Activated CD4-positive, alpha-beta memory T cell treated with anti-CD3 and anti-CD28 coated beads, Interleukin-2, amount 10 ng/mL, durations not matched to agents 7 days and 5 days (primary cell): ENCODE data around the gene CCNI. TPM values are rescaled to one million over a fixed set of nuclear protein-coding genes. Genes with fewer than 3 reads are reported as not detected.

Experiments used
- CTCF ChIA-PET: fragments of 350-600 bp; sonication (Branson Sonifier 250); formaldehyde crosslinking; loops from one replicate; lab custom pipeline; 2021; ENCODE audit warnings: antibody characterized with exemption, inconsistent platforms; lab: Charles Lee
- POLR2A ChIA-PET: fragments of 350-600 bp; sonication (Branson Sonifier 250); formaldehyde crosslinking; loops from one replicate; lab custom pipeline; 2021; ENCODE audit warnings: antibody characterized with exemption; lab: Charles Lee
- DNase-seq: peaks from one replicate; pipeline ENCODE4 v3.0.0-alpha.2; 2020
- H3K27ac Mint-ChIP-seq: one replicate; pipeline ENCODE4 v1.8.0; 2021; ENCODE audit warnings: mild to moderate bottlenecking, mixed read lengths
- H3K27me3 Mint-ChIP-seq: one replicate; pipeline ENCODE4 v1.8.0; 2021; ENCODE audit warnings: mixed read lengths
- H3K36me3 Mint-ChIP-seq: one replicate; pipeline ENCODE4 v1.8.0; 2021; ENCODE audit warnings: low read depth, mixed read lengths
- H3K4me1 Mint-ChIP-seq: one replicate; pipeline ENCODE4 v1.8.0; 2021; ENCODE audit warnings: mixed read lengths
- H3K4me3 Mint-ChIP-seq: one replicate; pipeline ENCODE4 v1.8.0; 2021; ENCODE audit warnings: mild to moderate bottlenecking, mixed read lengths
- H3K9me3 Mint-ChIP-seq: one replicate; pipeline ENCODE4 v1.8.0; 2021; ENCODE audit warnings: mixed read lengths
- total RNA-seq, 2 experiments: library from RNA; stranded (reverse); gene quantifications; one replicate each; pipeline ENCODE4 v1.2.3, GENCODE V29; 2021

The CCNI gene
- total RNA-seq, 2 experiments from 2014 or later = 244 to 246 TPM

DNA sequence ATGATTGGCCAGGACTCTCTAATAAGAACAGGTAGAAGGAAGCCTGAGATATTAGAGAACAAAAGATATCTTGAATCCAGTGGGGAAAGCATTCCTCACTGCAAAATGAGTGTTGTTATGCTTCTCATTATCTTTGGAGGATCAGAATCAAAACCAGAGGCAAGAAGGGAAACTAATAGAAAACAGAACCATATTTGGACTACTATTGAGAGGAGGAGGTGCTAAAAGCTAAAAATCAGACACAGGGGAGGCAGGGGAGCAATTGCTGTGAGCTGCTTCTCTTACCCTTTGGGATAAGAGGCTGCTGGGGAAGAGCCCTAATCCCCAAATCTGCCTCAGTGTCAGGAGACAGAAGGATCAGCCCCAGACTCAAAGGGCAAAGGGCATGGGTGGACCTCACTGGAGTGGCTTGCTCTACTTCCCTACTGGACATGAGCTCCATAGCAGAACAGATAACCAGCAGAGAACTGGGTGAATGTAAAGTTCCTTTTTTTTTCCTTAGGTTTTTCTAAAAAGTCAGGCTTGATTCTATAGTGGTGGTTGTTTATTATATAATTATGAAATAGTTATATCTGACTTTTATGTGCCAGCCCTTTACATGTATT lies 66.2 kb downstream of the CCNI start:
- H3K27ac Mint-ChIP-seq = no peak overlapping the region
- no peak for DNase-seq
- ChIA-PET CTCF (interaction anchor here (0.6 kb wide), 1 partner anchor 51 kb away, joined by 3 read pairs; no protein-coding TSS in a partner anchor), POLR2A (no interaction called here)
- H3K9me3 Mint-ChIP-seq = no peaks in the 10 kb centered on the region
- peaks cover 3% of the 10 kb centered on the region for H3K27me3 Mint-ChIP-seq
- peaks cover 20% of the 10 kb centered on the region for H3K36me3 Mint-ChIP-seq
- H3K4me1 Mint-ChIP-seq = peaks cover 42% of the 10 kb centered on the region
- H3K4me3 Mint-ChIP-seq = no peak overlapping the region

DNA sequence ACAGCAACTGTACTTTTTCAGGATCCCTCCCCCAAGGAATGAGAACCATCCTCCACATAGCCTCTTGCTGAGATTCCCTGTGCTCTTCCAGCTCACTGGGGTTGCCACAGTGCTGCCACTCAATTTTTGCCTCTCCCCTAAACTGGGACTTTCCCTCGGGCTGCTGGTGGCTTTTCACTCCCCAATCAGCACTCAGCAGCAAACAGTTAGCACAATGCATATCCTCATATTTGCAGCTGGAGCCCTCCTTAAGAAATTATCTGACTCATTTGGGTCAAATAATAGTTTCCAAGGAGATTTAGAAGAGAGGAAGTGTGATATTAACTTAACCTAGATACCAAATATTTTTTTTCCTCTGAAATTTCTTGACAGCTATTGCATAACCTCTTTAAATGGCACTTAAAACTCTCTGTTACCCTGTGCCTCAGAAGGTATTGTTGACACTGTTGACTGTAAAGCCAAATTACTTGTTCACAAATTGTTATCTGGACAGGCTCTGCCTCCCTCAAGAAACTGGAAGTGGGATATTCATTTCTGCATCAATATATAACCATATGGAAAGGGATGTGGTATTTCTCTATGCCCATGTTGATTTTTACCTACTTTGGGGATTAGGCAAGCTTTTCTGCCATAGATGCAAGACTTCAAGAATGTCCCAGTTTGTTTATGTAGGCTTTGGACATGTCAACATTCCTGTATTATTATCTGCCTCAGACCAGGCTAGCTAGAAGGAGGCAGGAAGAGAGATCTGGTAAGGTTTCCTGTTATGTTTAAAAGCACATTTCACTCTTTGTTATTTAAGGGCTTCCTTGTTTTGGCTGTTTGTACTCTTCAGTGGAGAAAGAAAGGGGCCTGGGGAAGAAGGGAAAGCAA lies 68.2 kb downstream of the CCNI start:
- peaks cover 18% of the 10 kb centered on the region for H3K36me3 Mint-ChIP-seq
- peaks cover 36% of the 10 kb centered on the region for H3K4me1 Mint-ChIP-seq
- DNase-seq = no peak
- ChIA-PET POLR2A (interaction anchor here (0.8 to 1.2 kb wide), 2 partner anchors 12 to 69 kb away, joined by 3 read pairs; no protein-coding TSS in a partner anchor), CTCF (no interaction called here)
- H3K4me3 Mint-ChIP-seq = no peak overlapping the region
- peaks cover 3% of the 10 kb centered on the region for H3K27me3 Mint-ChIP-seq
- peak overlapping the region; percentile 10 for H3K27ac Mint-ChIP-seq
- no peaks in the 10 kb centered on the region for H3K9me3 Mint-ChIP-seq

DNA sequence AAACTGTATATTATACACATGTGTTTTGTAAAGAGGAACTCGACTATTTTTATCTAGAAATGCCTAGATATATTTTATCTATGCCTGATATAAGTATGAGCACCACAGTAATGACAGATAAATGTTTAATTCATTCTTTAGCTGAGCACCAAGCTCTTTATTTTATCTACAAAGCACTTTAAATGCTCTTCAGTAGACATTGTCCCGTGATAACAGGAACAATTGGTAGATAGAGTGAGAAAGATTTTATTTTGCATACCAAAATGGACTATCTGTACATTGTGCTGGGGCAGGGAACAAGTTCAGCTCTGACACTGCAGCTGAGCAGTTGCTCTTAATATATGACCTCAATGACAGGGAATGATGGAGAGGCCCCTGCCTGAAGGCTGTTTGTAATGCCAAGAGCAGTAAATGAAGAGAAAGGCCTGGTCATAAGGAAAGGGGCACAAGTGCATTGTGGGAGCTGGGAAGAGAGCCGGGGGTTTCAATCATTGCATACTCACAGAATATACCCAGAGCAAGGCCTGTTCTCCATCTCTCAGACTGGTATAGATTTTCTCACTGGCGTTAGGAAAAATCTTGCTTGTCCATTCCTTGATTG lies 68.9 kb downstream of the CCNI start:
- POLR2A ChIA-PET = interaction anchor here (1.2 kb wide), 1 partner anchor 70 kb away, joined by 3 read pairs; no protein-coding TSS in a partner anchor
- H3K4me3 Mint-ChIP-seq = no peak overlapping the region
- H3K27me3 Mint-ChIP-seq = peaks cover 3% of the 10 kb centered on the region
- DNase-seq = no peak
- H3K27ac Mint-ChIP-seq = no peak overlapping the region
- H3K36me3 Mint-ChIP-seq = peaks cover 18% of the 10 kb centered on the region
- H3K9me3 Mint-ChIP-seq = no peaks in the 10 kb centered on the region
- peaks cover 35% of the 10 kb centered on the region for H3K4me1 Mint-ChIP-seq
- CTCF ChIA-PET = no interaction called here

DNA sequence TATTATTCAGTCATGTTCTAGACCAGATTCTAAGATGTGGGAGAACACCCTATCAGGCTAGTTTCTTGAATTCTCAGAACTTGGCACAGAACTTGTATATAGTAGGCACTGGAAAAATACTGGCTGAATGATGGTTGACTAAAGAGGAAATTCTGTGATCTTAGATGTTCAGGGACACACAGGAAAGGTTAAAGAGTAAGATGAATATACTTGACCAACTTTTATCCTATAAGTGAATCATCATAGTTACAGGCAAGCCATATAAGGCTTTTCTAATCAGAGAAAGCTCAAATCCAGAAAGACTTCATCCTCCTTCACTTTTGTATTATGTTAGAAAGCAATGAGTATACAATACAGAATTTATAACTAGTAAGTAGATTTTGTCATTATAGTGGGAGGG lies 72.4 kb downstream of the CCNI start:
- ChIA-PET POLR2A (interaction anchor here (0.7 kb wide), 1 partner anchor 8 kb away, joined by 3 read pairs; no protein-coding TSS in a partner anchor), CTCF (interaction anchor here (1.2 kb wide), 1 partner anchor 20 kb away, joined by 3 read pairs; no protein-coding TSS in a partner anchor)
- Mint-ChIP-seq H3K36me3 (peaks cover 14% of the 10 kb centered on the region), H3K9me3 (no peaks in the 10 kb centered on the region), H3K4me1 (peaks cover 20% of the 10 kb centered on the region), H3K27me3 (no peaks in the 10 kb centered on the region), H3K27ac (no peak overlapping the region), H3K4me3 (no peak overlapping the region)
- DNase-seq = no peak

DNA sequence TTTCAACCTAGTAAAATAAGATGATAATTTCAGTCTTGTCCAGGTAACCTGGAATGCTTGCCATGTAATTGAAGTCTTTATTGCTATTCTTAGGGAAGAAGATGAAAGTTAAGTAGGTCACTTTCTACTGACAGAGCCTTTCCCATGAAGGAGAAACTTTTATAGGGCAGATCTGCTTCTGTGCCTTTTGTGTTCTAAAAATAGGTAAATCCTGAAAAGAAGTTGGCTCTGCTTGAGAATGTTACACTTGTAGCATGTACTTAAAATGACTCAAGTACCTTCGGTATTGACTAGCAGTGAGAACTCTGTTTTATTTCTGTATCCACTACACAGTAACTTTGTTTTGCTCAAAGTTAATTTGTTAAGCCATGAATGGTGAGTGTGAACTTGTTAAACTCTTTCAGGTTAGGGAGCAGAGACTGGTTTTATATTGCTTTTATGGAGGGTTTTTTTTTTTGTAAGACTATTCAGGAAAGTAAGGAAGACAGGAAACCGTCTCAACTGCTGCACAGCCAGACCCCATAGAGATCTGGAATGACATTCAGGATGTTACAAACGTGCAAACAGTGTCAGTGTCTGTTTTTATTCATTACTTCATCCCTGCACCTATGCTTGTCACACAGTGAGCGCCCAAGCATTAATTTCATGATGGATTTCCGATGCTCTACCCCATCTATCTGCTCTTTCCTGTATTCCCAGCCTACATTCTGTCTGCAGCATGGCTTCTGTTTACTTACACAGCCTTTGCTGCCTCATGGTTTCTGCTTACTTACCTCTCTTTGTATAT lies 73.3 kb downstream of the CCNI start:
- no peaks in the 10 kb centered on the region for H3K27me3 Mint-ChIP-seq
- peaks cover 11% of the 10 kb centered on the region for H3K4me1 Mint-ChIP-seq
- CTCF ChIA-PET = no interaction called here
- H3K9me3 Mint-ChIP-seq = no peaks in the 10 kb centered on the region
- POLR2A ChIA-PET = no interaction called here
- H3K27ac Mint-ChIP-seq = no peak overlapping the region
- no peak for DNase-seq
- H3K36me3 Mint-ChIP-seq = peaks cover 12% of the 10 kb centered on the region
- H3K4me3 Mint-ChIP-seq = no peak overlapping the region

DNA sequence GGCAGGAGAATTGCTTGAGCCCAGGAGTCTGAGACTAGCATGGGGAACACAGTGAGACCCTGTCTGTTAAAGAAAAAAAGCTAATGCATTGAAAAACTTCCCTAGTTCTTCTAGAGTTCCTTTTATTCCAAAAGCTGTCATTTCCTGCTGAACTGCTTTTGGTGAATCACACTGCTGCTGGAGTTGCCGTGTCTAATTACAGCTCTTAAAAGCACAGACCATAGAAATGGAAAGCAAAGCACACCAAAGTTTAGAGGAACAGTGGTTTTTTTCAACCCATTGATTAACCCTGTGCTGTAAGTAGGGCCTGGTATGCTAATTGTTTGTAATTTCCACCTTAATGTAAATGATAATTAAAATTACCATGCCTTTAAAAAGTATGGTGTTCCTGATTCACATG lies 73.9 kb downstream of the CCNI start:
- H3K27ac Mint-ChIP-seq = no peak overlapping the region
- ChIA-PET POLR2A (no interaction called here), CTCF (no interaction called here)
- no peaks in the 10 kb centered on the region for H3K9me3 Mint-ChIP-seq
- H3K4me1 Mint-ChIP-seq = peaks cover 5% of the 10 kb centered on the region
- peaks cover 14% of the 10 kb centered on the region for H3K36me3 Mint-ChIP-seq
- H3K4me3 Mint-ChIP-seq = no peak overlapping the region
- no peak for DNase-seq
- H3K27me3 Mint-ChIP-seq = no peaks in the 10 kb centered on the region

DNA sequence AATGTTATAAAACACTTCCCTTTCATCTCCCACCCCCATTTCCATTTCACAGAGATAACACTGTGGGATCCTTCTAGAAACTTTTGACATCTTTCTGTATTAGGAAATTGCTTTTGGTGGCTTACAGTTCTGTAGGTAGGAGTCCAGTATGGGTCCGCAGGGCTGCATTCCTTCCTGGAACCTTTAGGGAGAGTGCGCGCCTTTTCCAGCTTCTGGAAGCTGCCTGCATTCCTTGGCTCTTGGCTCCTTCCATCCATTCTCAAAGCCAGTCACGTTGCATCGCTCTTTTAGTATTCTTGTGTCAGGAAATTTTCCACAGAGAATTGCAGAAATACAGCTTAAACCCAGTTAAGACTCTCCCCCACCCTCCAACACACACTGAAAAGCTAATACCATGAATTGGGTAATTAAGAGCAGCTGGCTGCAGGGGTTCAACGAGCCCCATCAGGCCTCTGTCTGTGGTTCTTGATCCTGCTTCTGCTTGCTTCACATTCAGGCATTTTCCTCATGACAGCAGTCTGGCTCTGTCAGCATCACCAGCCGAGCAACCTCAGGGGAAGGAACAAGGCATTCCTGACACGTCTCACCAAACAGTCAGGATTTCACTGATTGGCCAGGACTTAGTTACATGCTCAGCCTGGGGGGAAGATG lies 77.4 kb downstream of the CCNI start:
- no peaks in the 10 kb centered on the region for H3K9me3 Mint-ChIP-seq
- no peak overlapping the region for H3K27ac Mint-ChIP-seq
- peaks cover 15% of the 10 kb centered on the region for H3K4me1 Mint-ChIP-seq
- ChIA-PET CTCF (no interaction called here), POLR2A (interaction anchor here (1.0 kb wide), 1 partner anchor 9 kb away, joined by 4 read pairs; no protein-coding TSS in a partner anchor)
- no peak for DNase-seq
- peaks cover 8% of the 10 kb centered on the region for H3K27me3 Mint-ChIP-seq
- H3K4me3 Mint-ChIP-seq = no peak overlapping the region
- peaks cover 12% of the 10 kb centered on the region for H3K36me3 Mint-ChIP-seq

DNA sequence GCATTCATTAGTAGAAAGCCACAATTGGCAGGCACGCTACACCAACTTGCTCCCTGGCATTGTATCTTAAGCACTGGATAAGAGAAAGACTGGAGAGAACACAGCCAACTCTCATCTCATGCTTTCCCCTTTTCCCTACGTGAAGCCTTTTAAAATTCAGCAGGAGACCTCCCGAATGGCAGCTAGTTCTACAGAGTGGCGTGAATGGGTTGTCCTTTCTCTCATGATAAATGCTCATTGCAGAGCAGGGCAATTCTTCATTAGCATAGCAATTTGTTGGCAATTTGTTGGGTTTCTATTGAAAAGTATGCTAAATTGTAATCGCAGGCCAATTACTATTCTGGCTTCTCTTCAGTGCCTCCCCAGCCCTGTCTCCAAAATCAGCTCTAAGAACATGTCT lies 78.3 kb downstream of the CCNI start:
- peaks cover 17% of the 10 kb centered on the region for H3K36me3 Mint-ChIP-seq
- H3K4me3 Mint-ChIP-seq = no peak overlapping the region
- H3K4me1 Mint-ChIP-seq = peaks cover 23% of the 10 kb centered on the region
- ChIA-PET CTCF (no interaction called here), POLR2A (no interaction called here)
- no peak for DNase-seq
- H3K9me3 Mint-ChIP-seq = peaks cover 4% of the 10 kb centered on the region
- H3K27ac Mint-ChIP-seq = no peak overlapping the region
- H3K27me3 Mint-ChIP-seq = peaks cover 15% of the 10 kb centered on the region

Other genes starting within 250 kb of the CCNI start
- not detected for gene SOWAHB, start 177.8 kb downstream of the CCNI start, total RNA-seq
- 10 to 100 TPM; 21.4 to 23.3 TPM for gene SEPTIN11, start 126.2 kb downstream of the CCNI start, total RNA-seq
- 10 to 100 TPM; 48.7 to 50.4 TPM for gene CCNG2, start 81.2 kb upstream of the CCNI start, total RNA-seq